HEK293 (cell line): Measurements from ENCODE around the gene CCL7.

Experiments
- ZNF274 ChIP-seq, 2 experiments: fragments of 200-500 bp in 1 of 2; fragments of 450-650 bp in 1 of 2; sonication (Bioruptor generic) in 1 of 2; formaldehyde crosslinking in 1 of 2; IDR thresholded peaks; 2 replicates each; pipeline versions ENCODE4 v1.5.1 to v1.6.1; 2014 to 2016; ENCODE audit warnings: borderline replicate concordance in 1 of 2, inconsistent platforms in 1 of 2, low read length in 1 of 2, missing biosample characterization in 1 of 2, missing genetic modification characterization in 1 of 2
- ZNF530 ChIP-seq: fragments of 450-650 bp; formaldehyde crosslinking; IDR thresholded peaks from 2 replicates; pipeline ENCODE4 v1.5.1; 2016; ENCODE audit warnings: low read depth, missing biosample characterization, missing genetic modification characterization
- TF ChIP-seq, protein P1 (sequence below): fragments of 450-650 bp; formaldehyde crosslinking; IDR thresholded peaks from 2 replicates; pipeline ENCODE4 v1.5.1; 2016; ENCODE audit warnings: missing biosample characterization, missing genetic modification characterization

DNA sequence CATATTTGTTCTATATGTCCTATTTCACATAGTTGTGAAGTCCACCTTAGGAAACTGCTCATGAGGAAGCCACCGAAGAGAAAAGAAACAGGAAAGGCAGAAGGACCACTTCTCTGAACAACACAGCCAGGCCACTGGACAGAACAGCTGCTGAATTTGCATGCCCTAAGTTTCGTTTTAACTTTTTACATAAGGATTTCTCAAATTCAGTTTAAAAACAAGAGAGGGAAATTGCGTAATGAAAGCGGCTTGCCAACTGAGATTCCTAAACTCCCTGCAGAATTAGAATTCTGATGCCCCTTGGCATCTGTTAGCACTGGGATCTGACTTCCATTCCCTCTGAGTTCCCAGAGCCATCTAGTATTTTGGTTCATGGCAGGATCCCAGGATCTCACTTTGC is 44.3 kb downstream of the CCL7 start:
- TF ChIP-seq, protein P1, sequence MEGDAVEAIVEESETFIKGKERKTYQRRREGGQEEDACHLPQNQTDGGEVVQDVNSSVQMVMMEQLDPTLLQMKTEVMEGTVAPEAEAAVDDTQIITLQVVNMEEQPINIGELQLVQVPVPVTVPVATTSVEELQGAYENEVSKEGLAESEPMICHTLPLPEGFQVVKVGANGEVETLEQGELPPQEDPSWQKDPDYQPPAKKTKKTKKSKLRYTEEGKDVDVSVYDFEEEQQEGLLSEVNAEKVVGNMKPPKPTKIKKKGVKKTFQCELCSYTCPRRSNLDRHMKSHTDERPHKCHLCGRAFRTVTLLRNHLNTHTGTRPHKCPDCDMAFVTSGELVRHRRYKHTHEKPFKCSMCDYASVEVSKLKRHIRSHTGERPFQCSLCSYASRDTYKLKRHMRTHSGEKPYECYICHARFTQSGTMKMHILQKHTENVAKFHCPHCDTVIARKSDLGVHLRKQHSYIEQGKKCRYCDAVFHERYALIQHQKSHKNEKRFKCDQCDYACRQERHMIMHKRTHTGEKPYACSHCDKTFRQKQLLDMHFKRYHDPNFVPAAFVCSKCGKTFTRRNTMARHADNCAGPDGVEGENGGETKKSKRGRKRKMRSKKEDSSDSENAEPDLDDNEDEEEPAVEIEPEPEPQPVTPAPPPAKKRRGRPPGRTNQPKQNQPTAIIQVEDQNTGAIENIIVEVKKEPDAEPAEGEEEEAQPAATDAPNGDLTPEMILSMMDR (tag by site-specific recombination) = no peak
- TF ChIP-seq ZNF274 (IDR thresholded peaks at IDR 0.05; ENCODE audit: low read length) = no peak
- no peak for TF ChIP-seq ZNF274 (tag by site-specific recombination; IDR thresholded peaks at IDR 0.05; ENCODE audit: borderline replicate concordance)
- TF ChIP-seq ZNF530 (tag by site-specific recombination) = no peak
